NT2/D1 (cell line): ENCODE data around the gene SOHLH2.

Experiments used
- SUZ12 ChIP-seq: IDR thresholded peaks from 2 replicates; pipeline ENCODE4 v1.6.1; 2011; ENCODE audit not compliant: insufficient read length, insufficient read depth; ENCODE audit errors: extremely low read depth
- YY1 ChIP-seq: IDR thresholded peaks from 2 replicates; pipeline ENCODE4 v1.6.1; 2011; ENCODE audit not compliant: insufficient read length, insufficient read depth
- ZNF274 ChIP-seq: IDR thresholded peaks from 2 replicates; pipeline ENCODE4 v1.6.1; 2011; ENCODE audit warnings: mild to moderate bottlenecking, low read depth, low read length

DNA sequence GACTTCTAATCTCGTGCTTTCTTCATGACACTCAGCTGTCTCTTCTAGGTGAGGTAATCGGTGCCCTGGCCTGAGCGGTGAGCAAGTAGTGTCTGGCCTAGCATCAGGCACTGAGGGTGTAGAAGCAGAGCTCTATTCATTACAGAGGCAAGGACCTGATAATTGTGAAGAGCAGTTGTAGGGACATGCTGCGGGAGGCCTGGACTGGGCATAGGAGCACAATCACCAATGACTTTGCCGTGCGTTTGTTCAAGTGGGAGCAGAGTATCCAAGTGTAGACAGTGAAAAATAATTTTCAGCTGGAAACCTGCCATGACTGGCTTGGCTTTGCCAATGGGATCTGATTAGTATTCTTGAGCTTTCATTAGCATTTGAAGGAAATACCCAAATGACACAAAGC is 51.1 kb downstream of the SOHLH2 start:
- no peak for TF ChIP-seq YY1
- TF ChIP-seq SUZ12 = no peak
- TF ChIP-seq ZNF274 = no peak
